GM20000 (cell line): ENCODE data around the gene PRLH.

Source experiments
- DNase-seq: peaks from one replicate; pipeline ENCODE4 v3.0.0; 2012; ENCODE audit warnings: low spot score
- CTCF ChIP-seq: IDR thresholded peaks from 2 replicates; pipeline ENCODE4 v1.5.1; 2012; ENCODE audit warnings: mild to moderate bottlenecking, control low read depth; ENCODE audit errors: extremely low read depth, missing control alignments

PRLH gene

GRCh38 chr2:237535385-237536082 is 30.8 kb upstream of the PRLH start:
- DNase-seq, result no peak
- no peak for TF ChIP-seq CTCF

- no peak for TF ChIP-seq CTCF
- DNase-seq, result no peak
Observed at GRCh38 chr2:237536083-237536415, 30.3 kb upstream of the PRLH start.

GRCh38 chr2:237536617-237537016 is 29.8 kb upstream of the PRLH start:
- no peak for DNase-seq
- no peak for TF ChIP-seq CTCF

GRCh38 chr2:237538001-237538720 is 28.2 kb upstream of the PRLH start:
- no peak for TF ChIP-seq CTCF
- DNase-seq, result no peak

GRCh38 chr2:237538901-237539300 is 27.5 kb upstream of the PRLH start:
- TF ChIP-seq CTCF, result no peak
- no peak for DNase-seq

- no peak for DNase-seq
- TF ChIP-seq CTCF, result no peak
Observed at GRCh38 chr2:237539681-237540080, 26.7 kb upstream of the PRLH start.

- no peak for TF ChIP-seq CTCF
- DNase-seq, result no peak
Observed at GRCh38 chr2:237540223-237540775, 26.1 kb upstream of the PRLH start.
